ENCODE results near the gene PRDM16.

DNA sequence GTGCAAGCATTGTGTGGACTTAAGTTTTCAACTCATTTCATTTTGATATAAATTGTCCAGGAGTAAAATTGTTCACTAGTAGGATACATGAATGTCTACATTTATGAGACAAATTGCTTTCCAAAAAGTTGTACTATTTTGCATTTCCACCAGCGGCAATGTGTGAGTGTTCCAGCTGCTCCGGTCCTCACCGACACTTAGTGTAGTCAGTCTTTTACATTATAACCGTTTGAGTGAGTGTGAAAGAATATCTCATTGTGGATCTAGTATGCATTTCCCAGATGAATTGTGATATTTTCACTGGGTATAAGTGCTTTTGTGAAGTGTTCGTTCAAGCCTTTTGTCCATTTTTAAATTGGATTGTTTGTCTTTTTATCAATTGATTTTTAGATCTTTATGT is 274.0 kb downstream of the PRDM16 start:
- TF ChIP-seq, protein P1, sequence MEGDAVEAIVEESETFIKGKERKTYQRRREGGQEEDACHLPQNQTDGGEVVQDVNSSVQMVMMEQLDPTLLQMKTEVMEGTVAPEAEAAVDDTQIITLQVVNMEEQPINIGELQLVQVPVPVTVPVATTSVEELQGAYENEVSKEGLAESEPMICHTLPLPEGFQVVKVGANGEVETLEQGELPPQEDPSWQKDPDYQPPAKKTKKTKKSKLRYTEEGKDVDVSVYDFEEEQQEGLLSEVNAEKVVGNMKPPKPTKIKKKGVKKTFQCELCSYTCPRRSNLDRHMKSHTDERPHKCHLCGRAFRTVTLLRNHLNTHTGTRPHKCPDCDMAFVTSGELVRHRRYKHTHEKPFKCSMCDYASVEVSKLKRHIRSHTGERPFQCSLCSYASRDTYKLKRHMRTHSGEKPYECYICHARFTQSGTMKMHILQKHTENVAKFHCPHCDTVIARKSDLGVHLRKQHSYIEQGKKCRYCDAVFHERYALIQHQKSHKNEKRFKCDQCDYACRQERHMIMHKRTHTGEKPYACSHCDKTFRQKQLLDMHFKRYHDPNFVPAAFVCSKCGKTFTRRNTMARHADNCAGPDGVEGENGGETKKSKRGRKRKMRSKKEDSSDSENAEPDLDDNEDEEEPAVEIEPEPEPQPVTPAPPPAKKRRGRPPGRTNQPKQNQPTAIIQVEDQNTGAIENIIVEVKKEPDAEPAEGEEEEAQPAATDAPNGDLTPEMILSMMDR (optimal IDR thresholded peaks at IDR 0.05 in 1 of 3, IDR thresholded peaks at IDR 0.05 in 1 of 3, conservative IDR thresholded peaks at IDR 0.05 in 1 of 3; ENCODE audit: extremely low read depth in 1 of 3, insufficient read depth in 2 of 3, low read length in 3 of 3): no peak
- TF ChIP-seq EZH2 (IDR thresholded peaks at IDR 0.05; ENCODE audit: low read length): no peak
